GM12878 (cell line): ENCODE results near the gene HYAL1. TPM values are rescaled to one million over a fixed set of nuclear protein-coding genes. Genes with fewer than 3 reads are reported as not detected.

Experiments used
- ATAC-seq: fragments of 200-7000 bp; cut with Tn5 transposase; 3 replicates; pipeline ENCODE4 v1.9.1; 2020; ENCODE audit warnings: mild to moderate bottlenecking, moderate library complexity
- BruUV-seq: library from RNA; stranded (reverse); fragments of 400-500 nt; replicated peaks from 2 replicates; lab custom pipeline; 2021; lab: Mats Ljungman, UMichigan
- CTCF ChIA-PET: fragments of 300-600 bp; sonication (Branson Sonifier 250); formaldehyde crosslinking; extraction: SDS; loops from one replicate; lab custom pipeline; 2021; ENCODE audit warnings: inconsistent platforms; lab: Yijun Ruan, JAX
- POLR2A ChIA-PET: fragments of 350-600 bp; formaldehyde crosslinking; extraction: SDS; loops from one replicate; lab custom pipeline; 2021; ENCODE audit warnings: inconsistent platforms; lab: Charles Lee
- RAD21 ChIA-PET: fragments of 300-600 bp; sonication (Branson Sonifier 250); formaldehyde crosslinking; loops from one replicate; lab custom pipeline; 2023; ENCODE audit warnings: antibody characterized with exemption; ENCODE audit not compliant: unreplicated experiment; lab: Charles Lee
- SMC1A ChIA-PET: fragments of 300-600 bp; sonication (Branson Sonifier 250); formaldehyde crosslinking; loops from one replicate; lab custom pipeline; 2023; ENCODE audit not compliant: unreplicated experiment, uncharacterized antibody; lab: Charles Lee
- DNase-seq: peaks from one replicate; pipeline ENCODE4 v3.0.0-alpha.2; 2011; ENCODE audit warnings: low read depth, low spot score
- FAIRE-seq: peaks from 3 replicates; lab custom pipeline; 2011; peaks lifted over from hg19 to GRCh38; lab: Jason Lieb, UNC
- H2AFZ ChIP-seq: 2 replicates; pipeline ENCODE4 v1.6.0; 2011; ENCODE audit warnings: low read depth, low read length, control low read depth; ENCODE audit not compliant: control insufficient read depth
- H3K27ac ChIP-seq: 2 replicates; pipeline ENCODE4 v1.5.1; 2011; ENCODE audit warnings: control low read depth; ENCODE audit not compliant: control insufficient read depth, insufficient read depth
- H3K27me3 ChIP-seq, 2 experiments: replicated peaks in 1 of 2; 2 replicates each; pipeline versions ENCODE4 v1.6.0 to v1.6.1; 2011; ENCODE audit warnings: low read length in 1 of 2; ENCODE audit not compliant: control insufficient read depth in 2 of 2, insufficient read depth in 2 of 2
- H3K36me3 ChIP-seq, 2 experiments: 2 replicates each; pipeline ENCODE4 v1.5.1; 2011; ENCODE audit warnings: low read length in 1 of 2; ENCODE audit not compliant: control insufficient read depth in 2 of 2, insufficient read depth in 2 of 2
- H3K4me1 ChIP-seq: 2 replicates; pipeline ENCODE4 v1.6.1; 2011; ENCODE audit warnings: mild to moderate bottlenecking, low read length, moderate library complexity, mixed read lengths; ENCODE audit not compliant: control insufficient read depth, insufficient read depth
- H3K4me2 ChIP-seq: 2 replicates; pipeline ENCODE4 v1.6.0; 2011; ENCODE audit warnings: control low read depth; ENCODE audit not compliant: control insufficient read depth, insufficient read depth
- H3K4me3 ChIP-seq: fragments of 200-600 bp; sonication (generic); 2 replicates; pipeline ENCODE4 v1.5.1; 2016
- H3K79me2 ChIP-seq: 2 replicates; pipeline ENCODE4 v1.6.0; 2011; ENCODE audit warnings: low read length; ENCODE audit not compliant: control insufficient read depth, insufficient read depth
- H3K9ac ChIP-seq: 2 replicates; pipeline ENCODE4 v1.8.0; 2011; ENCODE audit warnings: low read length, control low read depth, mixed read lengths; ENCODE audit not compliant: control insufficient read depth, insufficient read depth
- H3K9me3 ChIP-seq: replicated peaks from 3 replicates; pipeline ENCODE4 v1.5.1; 2011; ENCODE audit warnings: mild to moderate bottlenecking, low read length; ENCODE audit not compliant: control insufficient read depth, insufficient read depth
- H4K20me1 ChIP-seq: 2 replicates; pipeline ENCODE4 v1.6.0; 2011; ENCODE audit not compliant: control insufficient read depth, insufficient read depth
- JUNB ChIP-seq: IDR thresholded peaks from 2 replicates; pipeline ENCODE4 v1.6.1; 2016; ENCODE audit warnings: antibody characterized with exemption, mild to moderate bottlenecking
- LARP7 ChIP-seq: fragments of 450-650 bp; IDR thresholded peaks from 2 replicates; pipeline ENCODE4 v1.6.1; 2017; ENCODE audit warnings: mild to moderate bottlenecking
- POLR2AphosphoS5 ChIP-seq: IDR thresholded peaks from 2 replicates; pipeline ENCODE4 v1.6.1; 2011; ENCODE audit warnings: mild to moderate bottlenecking, low read length, inconsistent platforms
- SPI1 ChIP-seq: IDR thresholded peaks from 2 replicates; pipeline ENCODE4 v1.6.1; 2011; ENCODE audit warnings: low read depth, mild to moderate bottlenecking, low read length, moderate library complexity, borderline replicate concordance; ENCODE audit not compliant: insufficient read depth
- ZSCAN29 ChIP-seq: fragments of 450-650 bp; IDR thresholded peaks from 2 replicates; pipeline ENCODE4 v1.6.1; 2017; ENCODE audit warnings: mild to moderate bottlenecking, moderate library complexity
- WGBS: methylation state at CpG from one replicate; pipeline ENCODE4 v1.1.6; 2016; ENCODE audit warnings: low lambda C conversion rate; ENCODE audit not compliant: insufficient replicate concordance, insufficient coverage; ENCODE audit errors: missing lambda C conversion rate; 5-methylcytosine and 5-hydroxymethylcytosine counted together
- in situ Hi-C: fragments of 300-500 bp; cut with MboI; formaldehyde crosslinking; loops from 9 replicates; pipeline ENCODE4 v1.14.3; 2018; ENCODE audit warnings: mixed read lengths
- intact Hi-C: fragments of 100-400 bp; cut with micrococcal nuclease; formaldehyde crosslinking; loops from one replicate; pipeline ENCODE4 v1.14.2; 2022; ENCODE audit not compliant: unreplicated experiment
- polyA plus RNA-seq, 11 experiments: library from polyadenylated mRNA; depleted of rRNA in 4 of 11; unstranded in 6 of 11; stranded (reverse) in 5 of 11; fragments of >200 nt; fragmentation: Nextera tagmentation in 4 of 11; fragmentation: Illumina TruSeq in 1 of 11; extraction: Ambion mirVana in 4 of 11; extraction: Trizol in 1 of 11; gene quantifications; 1 replicate in 1 of 11; 2 replicates in 10 of 11; pipeline versions ENCODE4 v1.2.1 to v1.2.3, GENCODE V29; 2011 to 2016; ENCODE audit warnings: inconsistent platforms in 2 of 11, missing spikeins in 2 of 11, low read depth in 1 of 11
- total RNA-seq, 4 experiments: library from RNA; depleted of rRNA in 3 of 4; stranded (reverse); fragments of >200 nt in 3 of 4; fragmentation: Illumina TruSeq in 1 of 4; extraction: Trizol in 1 of 4; gene quantifications; 2 replicates each; pipeline versions ENCODE4 v1.2.1 to v1.2.3, GENCODE V29; 2013 to 2021

The HYAL1 gene
- total and polyA plus RNA-seq, 10 of the 15 experiments (the other 5 are each of a cell fraction or from before 2014, with no cell fraction given), result 0.04 to 0.55 (median 0.18) TPM; not detected in 2

DNA sequence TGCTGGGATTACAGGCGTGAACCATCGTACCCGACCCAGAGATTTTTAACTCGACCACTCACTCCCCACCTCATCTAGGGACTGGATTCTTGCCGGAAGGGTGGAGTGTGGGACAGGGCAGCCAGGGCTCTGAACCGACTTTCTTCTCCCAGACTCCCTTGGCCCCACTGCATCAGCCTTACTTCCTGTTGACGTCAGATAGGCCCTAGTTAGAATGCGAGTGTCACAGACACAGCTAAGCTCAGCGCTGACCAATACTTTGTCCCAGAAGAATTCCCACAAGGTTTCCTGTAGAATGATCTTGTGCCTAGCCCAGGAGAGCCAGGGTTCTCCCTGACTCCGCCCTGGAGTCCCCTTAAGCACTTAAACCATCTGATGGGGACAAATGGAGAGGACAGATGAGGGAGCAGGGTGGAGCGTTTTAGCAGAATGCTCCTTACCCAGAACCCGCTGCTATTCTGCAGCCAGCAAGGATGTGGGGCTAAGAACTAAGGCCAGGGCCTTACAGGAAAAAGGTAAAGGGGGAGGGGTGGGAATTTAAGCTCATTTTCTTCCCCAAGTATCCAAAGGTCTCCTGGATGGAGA, 30.5 kb upstream of the HYAL1 start:
- Histone ChIP-seq H2AFZ (no peak overlapping the region), H3K27ac (no peak overlapping the region), H3K4me1 (peaks cover 10% of the 10 kb centered on the region; the same call in 1 of the 2 replicates), H3K9ac (peak overlapping the region; percentile 15; the same call in 1 of the 2 replicates), H3K27me3 (no peaks in the 10 kb centered on the region), H3K79me2 (peaks cover 58% of the 10 kb centered on the region), H3K36me3 (peaks cover 19 to 27% of the 10 kb centered on the region in 2 experiments), H3K4me3 (peak overlapping the region; percentile 28; the same call in 1 of the 2 replicates), H3K9me3 (no peaks in the 10 kb centered on the region), H4K20me1 (no peaks in the 10 kb centered on the region; the same call in 1 of the 2 replicates), H3K4me2 (peak overlapping the region; percentile 77)
- FAIRE-seq (no peak), DNase-seq (no peak), ATAC-seq (no peak)
- in situ Hi-C loops, result loop anchor here (10.0 kb wide), 1 partner anchor 1061 kb away; the partner anchor contains the start of gene RBM15B
- ChIA-PET RAD21 (no interaction called here), SMC1A (interaction anchor here (1.5 kb wide), 1 partner anchor 13 kb away, joined by 3 read pairs; no protein-coding TSS in a partner anchor), POLR2A (interaction anchor here (1.0 to 1.7 kb wide), 3 partner anchors 11 to 27 kb away, joined by 3 to 5 read pairs (median 4); partner anchors contain the start of gene HYAL2), CTCF (interaction anchor here (0.6 to 10.5 kb wide), 3 partner anchors 11 to 35 kb away, joined by 3 to 72 read pairs (median 5); partner anchors contain the start of genes HYAL2, HYAL3 and NAA80)
- BruUV-seq, result no TSS peak
- intact Hi-C loops, result no loop called here
- 74% methylated on average over 12 of the region's 12 CpGs for WGBS
- TF ChIP-seq JUNB, result no peak
- TF ChIP-seq POLR2AphosphoS5, result no peak
- no peak for TF ChIP-seq LARP7

DNA sequence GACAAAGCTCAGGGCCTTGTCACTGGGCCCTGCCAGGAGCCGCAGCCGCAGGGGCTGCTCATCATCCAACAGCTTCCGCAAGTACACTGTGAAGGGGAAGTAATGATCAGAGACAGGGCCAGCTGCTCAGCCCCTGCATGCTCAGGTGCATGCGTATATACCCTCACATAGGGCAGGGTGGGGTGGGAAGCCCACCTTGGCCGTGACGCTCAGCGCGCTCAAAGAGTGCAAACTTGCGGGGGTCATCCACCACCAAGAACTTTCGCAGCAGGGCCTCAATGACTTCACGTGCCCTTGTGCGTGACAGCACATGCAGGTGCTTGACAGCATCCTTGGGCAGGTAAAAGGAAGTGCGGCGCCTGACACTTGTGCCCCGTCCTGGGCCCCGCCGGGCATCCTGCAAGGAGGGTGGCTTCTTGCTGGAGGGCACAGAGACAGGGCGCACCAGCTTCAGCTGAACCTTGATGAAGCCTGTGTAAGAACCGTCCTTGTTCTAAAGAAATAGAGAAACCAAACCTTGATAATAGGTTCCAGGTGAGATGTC, 28.1 kb upstream of the HYAL1 start:
- Histone ChIP-seq H3K27me3 (no peaks in the 10 kb centered on the region), H3K4me1 (peaks cover 12% of the 10 kb centered on the region), H4K20me1 (no peaks in the 10 kb centered on the region; the same call in 1 of the 2 replicates), H3K9me3 (no peaks in the 10 kb centered on the region), H3K4me3 (no peak overlapping the region), H3K36me3 (peaks cover 19 to 27% of the 10 kb centered on the region in 2 experiments), H2AFZ (no peak overlapping the region), H3K79me2 (peaks cover 49% of the 10 kb centered on the region), H3K9ac (no peak overlapping the region), H3K4me2 (no peak overlapping the region)
- intact Hi-C loops, result no loop called here
- ChIA-PET POLR2A (interaction anchor here (0.5 to 1.2 kb wide), 3 partner anchors 10 to 19 kb away, joined by 3 read pairs; partner anchors contain the start of genes CYB561D2 and NPRL2), SMC1A (no interaction called here), RAD21 (interaction anchor here (0.8 kb wide), 1 partner anchor 34 kb away, joined by 3 read pairs; no protein-coding TSS in a partner anchor), CTCF (interaction anchor here (10.5 kb wide), 1 partner anchor 9 kb away, joined by 72 read pairs; the partner anchor contains the start of gene HYAL2)
- ATAC-seq, result no peak
- no peak for FAIRE-seq
- DNase-seq, result no peak
- WGBS, result 97% methylated on average over 17 of the region's 19 CpGs
- no peak for TF ChIP-seq ZSCAN29
- no peak for TF ChIP-seq SPI1
- TF ChIP-seq, all 136 proteins: peak for 0
- no peak overlapping the region for H3K27ac ChIP-seq
- in situ Hi-C loops, result loop anchor here (10.0 kb wide), 1 partner anchor 1063 kb away; the partner anchor contains the start of gene RBM15B
- no TSS peak for BruUV-seq
